C4-2B (cell line): Measurements from ENCODE around the gene SVOPL.

Source experiments
- CTCF ChIP-seq: fragments of 450-650 bp; conservative IDR thresholded peaks from 2 replicates; pipeline ENCODE4 v1.5.1; 2017; ENCODE audit warnings: mild to moderate bottlenecking
- ZFX ChIP-seq: fragments of 450-650 bp; IDR thresholded peaks from 2 replicates; pipeline ENCODE4 v1.6.1; 2017

GRCh38 chr7:138729444-138729843 is 28.3 kb upstream of the SVOPL start:
- no peak for TF ChIP-seq CTCF
- no peak; the same call in 1 of the 2 replicates for TF ChIP-seq ZFX
